Stimulated activated CD8-positive, alpha-beta memory T cell treated with anti-CD3 and anti-CD28 coated beads, Interleukin-12 subunit alpha, Interleukin-12 subunit beta, amount 100 ng/mL, for 24 hours (primary cell): Measurements from ENCODE around the gene XPNPEP3.
"Not testable (repeated sequence)": the region's sequence is repeated elsewhere in the genome, so short reads cannot be mapped to it uniquely, and the experiment has no call there.

ENCODE experiments used
- DNase-seq: peaks from one replicate; pipeline ENCODE4 v3.0.0-alpha.2; 2020; ENCODE audit errors: extremely low read depth

XPNPEP3 gene

GRCh38 chr22:40857309-40857855, 434 bp downstream of the XPNPEP3 start:
- no peak for DNase-seq

GRCh38 chr22:40862013-40862412, 5.1 kb downstream of the XPNPEP3 start, which contains the start of gene DNAJB7:
DNAJB7 (minus strand) TSS chr22:40862113; CDS start chr22:40861994, 119 bp downstream.
- no peak for DNase-seq

- DNase-seq = no peak
These were observed 5.6 kb downstream of the XPNPEP3 start for GRCh38 chr22:40862537-40862936.

GRCh38 chr22:40867109-40867508, 10.2 kb downstream of the XPNPEP3 start:
- DNase-seq = no peak

GRCh38 chr22:40868379-40868778, 11.4 kb downstream of the XPNPEP3 start:
- DNase-seq = not testable (repeated sequence)

- no peak for DNase-seq
These were observed 17.1 kb downstream of the XPNPEP3 start for GRCh38 chr22:40874016-40874415.

- DNase-seq = no peak
These were observed 18.2 kb downstream of the XPNPEP3 start for GRCh38 chr22:40875111-40875510.

GRCh38 chr22:40876907-40877306, 20.0 kb downstream of the XPNPEP3 start:
- no peak for DNase-seq

GRCh38 chr22:40877488-40877887, 20.5 kb downstream of the XPNPEP3 start:
- no peak for DNase-seq

- no peak for DNase-seq
These were observed 22.0 kb downstream of the XPNPEP3 start for GRCh38 chr22:40878922-40879321.

GRCh38 chr22:40889116-40889515, 32.2 kb downstream of the XPNPEP3 start:
- DNase-seq = no peak

- DNase-seq = no peak
These were observed 33.9 kb downstream of the XPNPEP3 start for GRCh38 chr22:40890881-40891280.

- DNase-seq = no peak
These were observed 37.5 kb downstream of the XPNPEP3 start for GRCh38 chr22:40894417-40894816.

- DNase-seq = no peak
These were observed 42.0 kb downstream of the XPNPEP3 start for GRCh38 chr22:40898850-40899357.

GRCh38 chr22:40904101-40904500, 47.2 kb downstream of the XPNPEP3 start:
- DNase-seq = no peak

GRCh38 chr22:40908895-40909294, 51.9 kb downstream of the XPNPEP3 start:
- no peak for DNase-seq

GRCh38 chr22:40911772-40912171, 54.8 kb downstream of the XPNPEP3 start:
- no peak for DNase-seq

GRCh38 chr22:40912987-40913386, 56.0 kb downstream of the XPNPEP3 start:
- not testable (repeated sequence) for DNase-seq

- DNase-seq = no peak
These were observed 62.5 kb downstream of the XPNPEP3 start for GRCh38 chr22:40919446-40919845.

GRCh38 chr22:40920526-40920925, 63.6 kb downstream of the XPNPEP3 start:
- no peak for DNase-seq

GRCh38 chr22:40922484-40923303, 65.7 kb downstream of the XPNPEP3 start:
- DNase-seq = no peak

- DNase-seq = no peak
These were observed 71.7 kb downstream of the XPNPEP3 start for GRCh38 chr22:40928657-40929056.

- DNase-seq = no peak
These were observed 75.4 kb downstream of the XPNPEP3 start for GRCh38 chr22:40932396-40932795.
